ENCODE data around the gene MED1. TPM values are rescaled to one million over a fixed set of nuclear protein-coding genes. Genes with fewer than 3 reads are reported as not detected.
"Not testable (repeated sequence)": the region's sequence is repeated elsewhere in the genome, so short reads cannot be mapped to it uniquely, and the experiment has no call there.

MED1 gene
- polyA plus RNA-seq, 6 donors from 2014 or later, result 6.9 to 24.4 (median 20.2) TPM

DNA sequence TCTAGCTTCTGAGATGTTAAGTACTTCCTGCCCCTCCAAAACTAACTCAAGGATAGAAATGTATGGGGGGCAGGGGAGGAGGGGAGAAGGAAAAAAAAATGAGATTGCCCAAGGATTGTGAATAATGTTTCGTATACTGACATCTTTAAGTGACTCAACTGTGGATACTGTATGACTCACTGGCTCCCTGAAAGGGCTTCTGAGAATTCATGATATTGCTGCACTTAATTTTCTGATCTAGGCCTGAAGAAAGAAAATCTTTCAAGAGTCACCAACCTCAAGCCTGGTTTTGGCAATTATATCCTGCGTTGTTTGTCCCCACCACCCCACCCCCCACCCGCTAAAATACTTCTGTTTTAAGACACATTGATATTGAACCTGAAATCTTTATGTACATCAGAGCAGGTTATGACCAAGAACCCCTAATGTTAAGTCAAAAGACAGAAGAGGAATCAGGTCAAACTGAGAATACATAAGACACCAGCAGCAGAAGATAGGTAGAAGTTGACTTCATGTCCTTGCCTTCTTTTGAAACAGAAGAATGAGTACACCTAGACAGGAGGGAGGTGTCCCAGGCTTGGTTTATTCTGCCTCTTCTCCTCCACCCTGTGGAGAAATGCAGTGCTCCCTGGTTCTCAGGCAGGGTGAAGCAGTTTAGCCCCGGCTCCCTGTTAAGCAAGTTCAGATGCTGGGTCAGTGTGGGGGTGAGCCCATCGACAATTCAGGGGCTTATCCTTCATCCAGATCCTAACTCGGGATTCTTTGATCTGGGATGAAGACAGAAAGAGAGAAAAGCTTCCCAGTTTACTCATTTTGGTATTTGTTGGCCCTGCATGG lies 46.3 kb downstream of the MED1 start:
- Mint-ChIP-seq H3K9me3 (no peaks in the 10 kb centered on the region), H3K36me3 (peaks cover 6 to 23% of the 10 kb centered on the region in 2 donors), H3K4me1 (peaks cover 12 to 19% (median 16%) of the 10 kb centered on the region in 3 donors), H3K27ac (peak overlapping the region in 1 of 6 donors; percentile 44), H3K4me3 (peak overlapping the region in 1 of 8 donors; percentile 69), H3K27me3 (no peaks in the 10 kb centered on the region)
- no peak for ATAC-seq (ENCODE audit: low read depth in 2 of 2)
- DNase-seq, result no peak

DNA sequence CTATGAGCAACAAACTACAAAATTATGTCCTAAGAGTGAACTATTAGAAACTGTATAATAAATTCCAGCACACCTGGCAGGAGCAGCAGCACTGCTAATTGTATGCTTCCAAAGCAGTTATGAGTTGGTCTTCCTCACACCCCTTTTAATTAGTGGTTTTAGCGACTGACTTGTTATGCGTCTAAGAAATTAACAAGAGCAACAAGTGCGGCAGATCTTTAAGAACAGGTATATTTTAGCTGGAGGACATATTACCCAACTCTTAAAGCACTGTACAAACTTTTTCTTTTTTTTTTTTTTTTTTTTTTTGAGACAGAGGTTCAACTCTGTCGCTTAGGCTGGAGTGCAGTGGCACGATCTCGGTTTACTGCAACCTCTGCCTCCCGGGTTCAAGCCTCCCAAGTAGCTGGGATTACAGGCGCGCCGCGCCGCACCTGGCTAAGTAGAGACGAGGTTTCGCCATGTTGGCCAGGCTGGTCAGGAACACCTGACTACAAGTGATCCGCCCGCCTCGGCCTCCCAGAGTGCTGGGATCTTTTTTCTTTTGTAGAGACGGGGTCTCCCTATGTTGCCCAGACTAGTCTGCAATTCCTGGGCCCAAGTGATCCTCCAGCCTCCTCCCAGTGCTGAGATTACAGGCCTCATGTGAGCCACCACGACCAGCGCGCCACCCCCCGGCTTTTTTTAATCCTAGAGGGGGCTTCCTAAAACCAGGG lies 48.0 kb downstream of the MED1 start:
- no peaks in the 10 kb centered on the region for H3K27me3 Mint-ChIP-seq
- H3K27ac Mint-ChIP-seq, result peak overlapping the region in 4 of 6 donors; percentile 54 to 95 (median 78)
- H3K9me3 Mint-ChIP-seq, result no peaks in the 10 kb centered on the region
- DNase-seq, result no peak
- ATAC-seq (ENCODE audit: low read depth in 2 of 2), result no peak
- peaks cover 12 to 17% (median 13%) of the 10 kb centered on the region in 3 donors for H3K4me1 Mint-ChIP-seq
- peak overlapping the region; percentile 92 to 99 (median 97) for H3K4me3 Mint-ChIP-seq
- H3K36me3 Mint-ChIP-seq, result peaks cover 0 to 6% of the 10 kb centered on the region in 2 donors

DNA sequence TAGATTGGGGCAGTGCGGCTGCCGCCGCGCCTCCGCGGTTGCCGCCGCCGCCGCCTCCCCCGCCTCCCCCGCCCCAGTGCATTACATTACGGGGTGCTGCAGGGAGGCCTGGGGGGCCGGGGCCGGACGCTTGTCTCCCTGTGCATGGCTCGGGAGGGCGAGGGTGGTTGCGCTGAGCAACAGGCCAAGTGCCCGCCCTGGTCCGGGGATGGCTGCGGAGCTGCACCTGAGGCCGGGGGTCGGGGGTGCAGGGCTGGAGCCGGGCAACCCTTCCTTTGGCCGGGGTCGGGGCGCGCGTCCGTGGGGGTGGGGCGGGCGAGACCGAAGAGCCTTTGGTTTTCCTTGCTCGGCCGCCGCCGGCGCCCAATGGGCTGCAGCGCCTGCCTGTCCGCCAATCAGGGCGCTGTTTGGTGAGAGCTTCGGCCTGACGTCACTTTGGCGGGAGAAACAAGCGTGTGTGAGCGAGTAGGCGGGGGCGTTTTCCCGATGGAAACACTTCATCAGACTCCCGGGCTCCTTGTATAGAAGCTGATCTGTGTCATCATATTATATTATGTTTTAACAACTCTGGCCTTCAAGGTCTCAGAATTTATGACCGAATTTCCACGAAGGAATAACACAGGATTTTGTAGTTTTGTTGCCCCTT lies 48.7 kb downstream of the MED1 start:
- Mint-ChIP-seq H3K27me3 (no peaks in the 10 kb centered on the region), H3K9me3 (no peaks in the 10 kb centered on the region), H3K4me1 (peaks cover 12 to 17% (median 13%) of the 10 kb centered on the region in 3 donors), H3K27ac (peak overlapping the region; percentile 54 to 97 (median 96)), H3K4me3 (peak overlapping the region; percentile 92 to 99 (median 97)), H3K36me3 (no peaks in the 10 kb centered on the region)
- DNase-seq (peak; percentile 80), ATAC-seq (ENCODE audit: low read depth in 2 of 2) (peak; percentile 62 to 67)

DNA sequence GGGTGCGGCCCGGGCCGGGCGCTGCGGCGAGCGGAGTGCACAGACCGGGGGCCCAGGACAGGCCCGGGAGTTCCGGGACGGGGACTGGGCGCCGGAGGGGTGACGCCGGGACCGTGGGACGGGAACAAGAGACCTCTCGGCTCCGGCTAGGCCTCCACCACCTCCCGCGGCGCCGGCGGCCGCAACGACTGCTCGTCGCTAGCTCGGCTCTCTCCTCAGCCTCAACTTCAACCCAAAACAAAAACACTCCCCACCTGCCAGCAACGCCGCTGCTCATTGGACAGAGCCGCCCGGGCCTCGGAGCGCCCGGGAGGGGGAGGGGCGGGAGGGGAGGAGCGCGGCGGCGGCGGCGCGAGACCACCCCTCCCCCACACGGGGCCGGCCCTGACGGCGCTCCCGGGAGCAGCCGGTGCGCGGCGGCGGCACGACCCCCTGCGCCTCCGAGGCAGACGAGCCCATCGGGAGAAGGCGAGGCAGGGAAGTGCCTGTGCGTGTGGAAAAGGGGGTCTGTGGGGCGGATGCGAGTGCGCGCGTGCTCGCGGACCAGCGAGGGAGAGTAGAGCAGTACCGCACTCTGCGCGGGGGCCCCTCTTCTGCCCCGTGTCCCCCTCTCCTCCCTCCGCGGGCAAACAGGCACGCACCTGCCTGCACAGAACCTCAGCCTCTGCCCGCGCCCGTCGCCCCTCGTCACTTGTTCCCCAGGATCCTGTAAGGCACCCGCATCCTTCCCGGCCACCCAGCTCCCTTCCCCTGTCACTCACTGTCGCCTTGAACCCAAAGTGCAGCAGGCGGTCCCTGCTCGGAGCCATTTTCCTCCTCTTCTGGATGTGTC lies 49.4 kb downstream of the MED1 start, which contains the start of gene FBXL20:
Gene FBXL20 (minus strand): TSS at position 215 of the 832 bp plus-strand sequence. CDS start 224 bp downstream, outside the sequence.
- no peaks in the 10 kb centered on the region for H3K27me3 Mint-ChIP-seq
- ATAC-seq (ENCODE audit: low read depth in 2 of 2) (peak; percentile 81 to 82), DNase-seq (peak; percentile 86)
- no peaks in the 10 kb centered on the region for H3K36me3 Mint-ChIP-seq
- H3K9me3 Mint-ChIP-seq, result no peaks in the 10 kb centered on the region
- peak within 1 kb of the TSS; percentile 86 to 98 (median 96) for H3K27ac Mint-ChIP-seq
- H3K4me3 Mint-ChIP-seq, result peak within 1 kb of the TSS; percentile 92 to 99 (median 98)
- peaks cover 12 to 23% (median 13%) of the 10 kb centered on the region in 3 donors for H3K4me1 Mint-ChIP-seq

DNA sequence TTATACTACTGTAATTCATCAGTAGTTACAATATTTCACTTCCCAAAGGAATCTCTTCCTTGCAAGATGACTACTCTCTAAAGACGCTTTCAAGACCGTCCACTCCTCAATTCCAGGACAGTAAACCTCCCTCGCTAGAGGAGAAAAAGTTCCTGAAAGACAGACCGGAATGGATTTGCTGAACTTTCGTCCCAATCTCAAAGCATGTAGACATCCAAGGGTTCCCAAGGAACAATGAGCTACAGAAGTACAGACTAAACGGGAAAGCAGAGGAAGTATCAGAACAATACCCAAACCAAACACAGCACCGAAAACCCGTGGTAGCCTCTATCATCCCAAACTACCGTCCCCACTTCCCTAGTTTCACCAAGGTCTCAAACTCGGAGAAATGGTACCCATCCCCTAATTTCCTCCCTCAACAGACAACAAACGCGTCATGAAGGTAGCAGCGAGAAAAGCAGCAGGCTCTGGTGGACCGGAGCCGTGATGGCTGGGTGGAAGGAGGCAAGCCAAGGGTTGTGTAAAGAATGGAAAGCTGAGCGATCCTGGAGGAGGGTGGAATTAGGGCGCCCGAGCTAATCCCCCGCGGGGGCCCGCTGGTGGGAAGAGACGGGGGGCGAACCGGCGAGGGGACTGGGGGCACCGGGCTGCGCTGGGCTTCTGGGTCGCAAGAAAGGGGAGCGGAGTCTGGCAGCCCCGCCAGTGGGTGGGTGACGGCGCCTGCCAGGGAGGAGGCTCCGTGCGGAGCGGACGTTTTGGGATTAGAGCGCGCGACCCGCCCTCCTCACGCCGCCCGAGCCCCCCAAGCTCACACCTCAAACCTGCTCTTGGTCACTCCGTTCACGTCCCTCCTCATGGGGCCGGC lies 50.3 kb downstream of the MED1 start:
- Mint-ChIP-seq H3K27ac (peak overlapping the region; percentile 67 to 98 (median 95)), H3K36me3 (no peaks in the 10 kb centered on the region), H3K27me3 (no peaks in the 10 kb centered on the region), H3K9me3 (no peaks in the 10 kb centered on the region), H3K4me3 (peak overlapping the region; percentile 92 to 99 (median 98)), H3K4me1 (peaks cover 13 to 23% (median 13%) of the 10 kb centered on the region in 3 donors)
- peak; percentile 4 for ATAC-seq (ENCODE audit: low read depth in 2 of 2)
- DNase-seq, result no peak

DNA sequence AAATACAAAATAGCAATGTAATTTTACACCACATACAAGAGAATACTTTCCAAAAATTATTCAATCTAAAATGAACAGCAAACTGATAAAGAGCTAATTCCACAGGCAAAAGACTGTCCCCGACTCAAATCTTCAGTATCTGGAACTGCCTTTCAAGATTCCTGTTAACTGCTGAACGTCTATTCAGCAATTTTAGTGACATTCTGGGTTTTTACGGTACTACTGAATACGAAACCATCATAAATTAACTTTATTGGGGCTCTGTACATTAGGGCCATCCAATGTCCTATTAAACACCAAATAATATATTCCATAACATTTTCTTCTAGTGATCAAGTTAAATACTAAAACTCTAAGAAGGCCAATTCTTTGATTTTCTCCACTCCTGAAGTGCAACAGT lies 51.3 kb downstream of the MED1 start:
- Mint-ChIP-seq H3K27ac (peak overlapping the region in 2 of 6 donors; percentile 95 to 96), H3K36me3 (no peaks in the 10 kb centered on the region), H3K4me3 (peak overlapping the region; percentile 52 to 99 (median 97)), H3K27me3 (no peaks in the 10 kb centered on the region), H3K9me3 (no peaks in the 10 kb centered on the region), H3K4me1 (peaks cover 16 to 27% (median 20%) of the 10 kb centered on the region in 3 donors)
- no peak for ATAC-seq (ENCODE audit: low read depth in 2 of 2)
- no peak for DNase-seq

DNA sequence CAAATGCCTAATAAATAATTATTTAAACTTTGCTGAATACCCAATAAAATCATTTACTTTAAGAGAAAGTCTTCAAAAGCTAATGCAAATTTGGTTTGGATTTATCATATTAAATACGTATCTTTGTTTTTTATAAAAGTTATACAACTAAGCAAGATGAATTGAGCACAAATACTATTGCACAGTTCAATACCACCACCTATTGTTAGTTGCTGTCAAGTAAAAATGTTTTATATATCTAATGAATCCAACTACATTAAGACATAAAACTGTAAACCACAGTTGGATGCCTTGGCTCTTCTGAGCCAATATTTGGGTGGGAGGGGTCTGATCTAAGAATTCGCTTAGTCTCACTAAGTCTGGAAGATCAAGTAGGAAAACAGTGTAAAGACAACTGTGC lies 57.3 kb downstream of the MED1 start:
- H3K4me1 Mint-ChIP-seq, result peaks cover 4 to 10% (median 10%) of the 10 kb centered on the region in 3 donors
- H3K27ac Mint-ChIP-seq, result no peak overlapping the region
- H3K36me3 Mint-ChIP-seq, result no peaks in the 10 kb centered on the region
- DNase-seq, result no peak
- H3K27me3 Mint-ChIP-seq, result no peaks in the 10 kb centered on the region
- no peak overlapping the region for H3K4me3 Mint-ChIP-seq
- no peaks in the 10 kb centered on the region for H3K9me3 Mint-ChIP-seq
- ATAC-seq (ENCODE audit: low read depth in 2 of 2), result no peak

DNA sequence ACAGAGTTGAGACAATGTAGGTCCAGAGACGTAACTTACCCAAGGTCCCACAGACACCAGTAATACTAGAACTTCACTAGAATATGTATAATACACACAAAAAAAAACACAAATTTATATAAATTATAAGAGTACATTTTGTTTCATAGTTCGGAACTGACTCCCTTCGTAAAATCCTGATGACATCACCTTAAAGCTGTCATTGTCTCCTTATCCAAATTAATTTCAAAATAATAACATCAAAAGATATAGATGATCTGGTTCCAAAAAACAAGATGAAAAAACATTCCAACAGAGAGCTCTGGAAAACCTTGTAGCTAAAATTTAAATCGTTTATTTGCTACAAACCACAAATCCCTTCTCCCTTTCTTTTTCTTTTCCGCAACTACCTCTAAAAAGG lies 59.6 kb downstream of the MED1 start:
- Mint-ChIP-seq H3K4me3 (no peak overlapping the region), H3K9me3 (no peaks in the 10 kb centered on the region), H3K36me3 (no peaks in the 10 kb centered on the region), H3K27me3 (no peaks in the 10 kb centered on the region), H3K27ac (no peak overlapping the region), H3K4me1 (peaks cover 4 to 10% (median 4%) of the 10 kb centered on the region in 3 donors)
- ATAC-seq (ENCODE audit: low read depth in 2 of 2), result no peak
- no peak for DNase-seq

DNA sequence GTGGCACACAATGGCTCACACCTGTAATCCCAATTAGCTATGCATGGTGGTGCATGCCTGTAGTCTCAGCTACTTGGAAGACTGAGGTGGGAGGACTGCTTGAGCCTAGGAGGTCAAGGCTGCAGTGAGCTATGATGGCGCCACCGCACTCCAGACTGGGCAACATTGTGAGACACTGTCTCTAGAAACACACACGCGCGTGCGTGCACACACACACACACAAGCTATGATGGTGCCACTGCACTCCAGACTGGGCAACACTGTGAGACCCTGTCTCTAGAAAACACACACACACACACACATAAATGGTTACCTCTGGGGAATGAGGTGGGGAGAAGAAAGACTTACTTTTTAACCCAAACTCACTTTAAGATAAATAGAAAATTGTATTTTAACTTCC lies 66.0 kb downstream of the MED1 start:
- Mint-ChIP-seq H3K36me3 (peaks cover 0 to 3% of the 10 kb centered on the region in 2 donors), H3K9me3 (no peaks in the 10 kb centered on the region), H3K4me3 (no peak overlapping the region), H3K4me1 (peaks cover 10 to 16% (median 15%) of the 10 kb centered on the region in 3 donors), H3K27ac (peak overlapping the region in 2 of 6 donors; percentile 30 to 39), H3K27me3 (no peaks in the 10 kb centered on the region)
- DNase-seq (no peak), ATAC-seq (ENCODE audit: low read depth in 2 of 2) (no peak)

DNA sequence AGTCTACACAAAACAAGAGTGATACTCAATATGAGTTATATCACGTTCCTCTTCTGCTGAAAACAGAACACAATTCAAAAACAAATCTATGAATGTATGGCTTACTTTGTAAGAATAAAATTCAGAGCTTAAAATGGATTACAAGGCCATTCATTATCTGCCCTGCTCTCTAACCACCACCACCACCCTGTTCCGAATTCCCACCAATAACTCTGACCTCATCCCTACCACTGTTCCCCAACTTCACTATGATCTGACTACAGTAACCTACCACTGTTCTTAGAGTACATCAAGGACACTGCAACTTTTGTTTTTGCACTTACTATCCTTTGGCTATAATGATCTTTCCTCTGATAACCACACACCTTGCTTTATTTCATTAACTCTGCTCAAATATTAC lies 70.9 kb downstream of the MED1 start:
- Mint-ChIP-seq H3K4me3 (no peak overlapping the region), H3K27ac (no peak overlapping the region), H3K27me3 (no peaks in the 10 kb centered on the region), H3K9me3 (no peaks in the 10 kb centered on the region), H3K36me3 (peaks cover 0 to 5% of the 10 kb centered on the region in 2 donors), H3K4me1 (peaks cover 31 to 42% (median 34%) of the 10 kb centered on the region in 3 donors)
- ATAC-seq (ENCODE audit: low read depth in 2 of 2), result no peak
- no peak for DNase-seq

DNA sequence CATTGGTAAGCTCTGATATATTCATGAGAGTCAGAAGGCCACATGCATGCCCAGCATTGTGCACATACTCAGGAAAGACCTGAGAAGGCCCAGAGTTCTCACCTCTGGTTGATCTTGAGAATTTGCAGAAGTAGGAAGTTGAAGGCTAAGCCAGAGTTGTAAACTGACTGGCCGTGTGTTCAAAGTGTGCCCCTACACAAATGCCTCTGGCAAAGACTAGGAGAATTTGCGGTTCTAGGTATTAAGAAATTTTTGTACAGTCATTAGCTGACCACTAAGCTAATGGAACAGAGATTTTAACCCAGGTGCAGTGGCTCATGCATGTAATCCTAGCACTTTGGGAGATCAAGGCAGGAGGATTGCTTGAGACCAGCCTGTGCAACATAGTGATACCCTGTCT lies 74.6 kb downstream of the MED1 start:
- ATAC-seq (ENCODE audit: low read depth in 2 of 2), result peak in 1 of 2 donors; percentile 28
- Mint-ChIP-seq H3K27ac (no peak overlapping the region), H3K4me3 (no peak overlapping the region), H3K4me1 (peaks cover 28 to 42% (median 32%) of the 10 kb centered on the region in 3 donors), H3K27me3 (no peaks in the 10 kb centered on the region), H3K9me3 (no peaks in the 10 kb centered on the region), H3K36me3 (peaks cover 0 to 5% of the 10 kb centered on the region in 2 donors)
- no peak for DNase-seq

DNA sequence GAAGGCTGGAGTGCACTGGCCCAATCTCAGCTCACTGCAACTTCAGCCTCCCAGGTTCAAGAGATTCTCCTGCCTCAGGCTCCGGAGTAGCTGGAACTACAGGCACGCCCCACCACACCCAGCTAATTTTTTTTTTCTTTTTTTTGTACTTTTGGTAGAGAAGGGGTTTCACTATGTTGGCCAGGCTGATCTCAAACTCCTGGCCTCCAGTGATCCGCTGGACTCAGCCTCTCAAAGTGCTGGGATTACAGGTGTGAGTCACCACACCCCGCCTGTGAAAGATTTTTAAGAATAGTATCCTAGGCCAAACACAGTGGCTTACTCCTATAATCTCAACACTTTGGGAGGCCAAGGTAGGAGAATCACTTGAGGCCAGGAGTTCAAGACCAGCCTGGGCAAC lies 83.3 kb downstream of the MED1 start:
- not testable (repeated sequence) for H3K36me3 Mint-ChIP-seq; H3K9me3 Mint-ChIP-seq; H3K4me3 Mint-ChIP-seq; DNase-seq; ATAC-seq (ENCODE audit: low read depth in 2 of 2); H3K27me3 Mint-ChIP-seq; H3K27ac Mint-ChIP-seq
- peaks cover 10 to 29% (median 12%) of the 10 kb centered on the region in 3 donors for H3K4me1 Mint-ChIP-seq

Data from naive B cell (primary cell).